ENCODE data around the gene UBAP1L. TPM values are rescaled to one million over a fixed set of nuclear protein-coding genes. Genes with fewer than 3 reads are reported as not detected.

UBAP1L gene
- 1.2 TPM in 2 replicates for total RNA-seq

GRCh38 chr15:65115086-65115485, at the start of gene UBAP1L:
Gene UBAP1L, minus strand, starts transcription at chr15:65115200. Its CDS starts 8,985 bp downstream, at chr15:65106215.

DNA sequence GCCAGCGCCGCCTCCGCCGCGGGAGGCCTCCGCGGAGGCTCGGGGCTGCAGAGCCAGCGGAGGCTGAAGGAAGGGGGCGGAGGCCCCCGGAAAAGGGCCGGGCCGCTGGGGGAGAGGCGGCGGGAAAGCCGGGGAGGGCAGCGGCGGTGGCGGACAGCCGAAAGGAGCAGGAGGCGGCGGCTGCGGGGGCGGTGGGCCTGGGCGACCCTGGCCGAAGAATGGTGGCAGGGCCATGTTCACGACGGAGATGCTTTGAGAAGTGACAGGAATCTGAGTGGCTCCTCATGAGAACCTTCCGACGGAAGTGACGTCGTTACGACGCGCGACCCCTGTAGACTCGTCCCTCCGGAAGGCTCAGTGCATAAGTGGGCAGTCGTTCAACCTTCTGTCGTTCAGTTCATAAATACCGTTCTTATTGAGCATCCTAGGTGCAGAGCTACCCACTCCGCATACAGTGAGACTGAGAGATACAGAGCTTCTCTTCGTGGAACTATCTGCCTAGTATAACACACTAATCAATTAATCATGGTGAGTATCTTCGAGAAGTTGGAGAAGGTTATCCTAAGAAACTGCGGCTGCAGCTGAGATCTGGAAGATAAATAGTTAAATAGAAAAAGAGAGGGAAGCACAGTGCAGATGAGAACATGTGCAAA, 18.7 kb upstream of the UBAP1L start, which contains the start of gene PDCD7:
PDCD7 (minus strand) TSS at position 261 of the 653 bp plus-strand sequence; CDS start at position 234, 27 bp downstream.

DNA sequence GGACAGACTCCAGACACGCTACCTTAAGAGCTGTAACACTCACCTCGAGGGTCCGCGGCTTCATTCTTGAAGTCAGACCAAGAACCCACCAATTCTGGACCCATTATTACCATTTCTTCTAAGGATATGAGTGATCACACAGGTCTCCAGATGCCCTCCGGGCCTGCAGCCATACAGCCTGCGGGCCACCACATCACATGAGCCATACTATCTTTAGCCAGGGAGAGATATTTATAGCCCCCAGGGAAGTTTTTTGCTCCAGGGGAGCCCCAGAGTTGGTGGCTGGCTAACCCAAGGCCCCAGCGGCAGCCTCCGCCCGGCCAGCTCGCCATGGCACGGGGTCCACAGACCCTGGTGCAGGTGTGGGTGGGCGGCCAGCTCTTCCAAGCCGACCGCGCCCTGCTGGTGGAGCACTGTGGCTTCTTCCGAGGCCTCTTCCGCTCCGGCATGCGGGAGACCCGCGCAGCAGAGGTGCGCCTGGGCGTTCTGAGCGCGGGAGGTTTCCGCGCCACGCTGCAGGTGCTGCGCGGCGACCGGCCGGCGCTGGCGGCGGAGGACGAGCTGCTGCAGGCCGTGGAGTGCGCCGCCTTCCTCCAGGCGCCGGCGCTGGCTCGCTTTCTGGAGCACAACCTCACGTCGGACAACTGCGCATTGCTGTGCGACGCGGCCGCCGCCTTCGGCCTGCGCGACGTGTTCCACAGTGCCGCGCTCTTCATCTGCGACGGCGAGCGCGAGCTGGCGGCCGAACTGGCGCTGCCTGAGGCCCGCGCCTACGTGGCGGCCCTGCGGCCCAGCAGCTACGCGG, 38.3 kb downstream of the UBAP1L start, which contains the start of gene KBTBD13:
KBTBD13 (plus strand) TSS at position 261 of the 805 bp plus-strand sequence; CDS start at position 331, 70 bp downstream.

DNA sequence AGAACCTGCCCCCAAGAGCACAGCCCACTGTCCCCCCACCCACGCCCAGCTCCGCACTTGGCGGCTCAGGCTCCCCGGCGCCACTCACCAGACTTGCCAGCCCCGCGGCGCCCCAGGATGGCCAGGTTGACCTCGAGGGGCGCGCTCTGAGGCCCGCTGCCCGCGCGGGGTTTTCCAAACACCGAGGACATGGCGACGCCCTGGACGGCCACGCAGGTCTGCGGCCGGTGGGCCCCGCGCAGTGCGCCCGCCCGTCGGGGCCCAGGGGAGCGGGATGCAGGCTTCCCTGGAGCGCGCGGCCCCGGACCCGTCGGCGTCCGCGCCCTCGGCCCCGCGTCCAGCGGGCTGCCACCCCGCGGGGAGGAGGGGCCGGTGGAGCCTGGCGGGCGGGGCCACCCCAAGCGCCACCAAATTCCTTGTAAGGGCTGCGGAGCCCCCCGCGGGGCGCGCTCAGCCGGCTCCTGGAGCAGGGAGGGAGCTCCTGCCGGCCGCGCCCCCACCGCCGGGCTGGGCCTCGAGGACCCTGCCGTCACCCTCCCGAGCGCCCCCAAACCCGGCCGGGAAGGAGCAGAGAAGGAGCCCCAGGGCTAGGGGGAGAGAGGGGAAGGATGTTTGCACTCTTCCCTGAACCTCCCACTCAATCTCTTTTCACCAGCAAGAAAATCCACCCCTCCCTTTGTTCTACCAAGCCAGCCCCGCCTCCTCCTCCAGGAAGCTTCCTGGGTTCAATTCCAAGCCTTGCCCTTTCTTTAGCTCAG, 47.2 kb downstream of the UBAP1L start, which contains the start of gene RASL12:
RASL12 (minus strand) TSS at position 347 of the 758 bp plus-strand sequence; CDS start at position 191, 156 bp downstream.

DNA sequence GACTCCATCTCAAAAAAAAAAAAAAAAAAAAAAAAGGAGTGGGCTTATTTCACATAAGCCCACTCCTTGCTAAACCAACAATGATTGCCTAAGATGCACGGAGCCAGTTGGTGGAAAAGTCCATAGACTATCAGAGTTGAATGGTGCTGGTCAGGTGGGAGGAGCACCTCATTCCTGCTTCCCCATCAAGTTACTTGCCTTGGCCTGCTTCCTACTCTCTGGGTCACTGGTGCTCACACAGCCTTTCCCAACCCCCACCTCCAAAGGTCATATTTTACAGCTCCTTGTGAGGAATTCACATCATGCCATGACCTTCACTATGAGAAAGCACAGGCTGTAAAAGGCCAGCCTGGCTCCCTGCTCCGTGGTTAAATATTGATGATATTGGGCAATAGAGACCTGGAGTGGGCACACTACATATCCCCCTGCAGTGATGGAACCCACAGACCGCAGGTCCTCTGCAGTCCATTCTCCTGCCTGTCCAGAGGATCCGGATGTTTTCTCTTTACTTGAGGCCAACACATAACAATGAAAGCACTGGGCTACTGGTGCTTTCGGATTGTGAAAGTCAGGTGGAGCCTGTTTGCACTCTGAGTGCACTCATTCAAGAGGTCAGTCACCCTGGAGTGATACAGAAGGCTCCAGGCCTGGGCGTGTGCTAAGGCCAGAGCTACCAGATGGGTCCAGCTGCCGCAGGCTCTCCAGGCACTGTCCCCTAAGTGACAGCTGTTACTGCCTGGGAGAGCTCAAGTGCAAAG, 70.1 kb downstream of the UBAP1L start, which contains the start of gene SLC51B:
SLC51B (plus strand) TSS at position 664 of the 758 bp plus-strand sequence. CDS start 4,618 bp downstream, outside the sequence.

Other genes with a start within 250 kb of the UBAP1L start
- 6.7 and 7.3 TPM in 2 replicates for gene ANKDD1A, start 203.3 kb downstream of the UBAP1L start, total RNA-seq
- gene SPG21, start 125.3 kb downstream of the UBAP1L start, total RNA-seq: 53.9 and 68.5 TPM in 2 replicates
- 9.3 and 14.3 TPM in 2 replicates for gene MTFMT, start 85.6 kb downstream of the UBAP1L start, total RNA-seq
- gene SLC51B, start 69.8 kb downstream of the UBAP1L start, total RNA-seq: not detected in 2 replicates
- 0.06 TPM in 1 of 2 replicates, not detected in the other for gene RASL12, start 47.2 kb downstream of the UBAP1L start, total RNA-seq
- gene KBTBD13, start 38.5 kb downstream of the UBAP1L start, total RNA-seq: not detected in 2 replicates
- 12.0 and 12.3 TPM in 2 replicates for gene PDCD7, start 18.6 kb upstream of the UBAP1L start, total RNA-seq
- gene CLPX, start 70.1 kb upstream of the UBAP1L start, total RNA-seq: 37.7 and 47.5 TPM in 2 replicates
- not detected in 2 replicates for gene CILP, start 96.3 kb upstream of the UBAP1L start, total RNA-seq
- gene PARP16, start 171.7 kb upstream of the UBAP1L start, total RNA-seq: 1.2 and 1.9 TPM in 2 replicates
- gene RNU5A-1, start 180.9 kb upstream of the UBAP1L start, total RNA-seq: not detected in 2 replicates
- not detected in 2 replicates for gene RNU5B-1, start 189.5 kb upstream of the UBAP1L start, total RNA-seq